Inflammatory macrophage treated with lipopolysaccharide for 4 hours (primary cell): ENCODE measurements around the gene PPIA.
"Not testable (repeated sequence)": the region's sequence is repeated elsewhere in the genome, so short reads cannot be mapped to it uniquely, and the experiment has no call there.

Source experiments
- DNase-seq: peaks from one replicate; pipeline ENCODE4 v3.0.0-alpha.2; 2020

PPIA gene

DNA sequence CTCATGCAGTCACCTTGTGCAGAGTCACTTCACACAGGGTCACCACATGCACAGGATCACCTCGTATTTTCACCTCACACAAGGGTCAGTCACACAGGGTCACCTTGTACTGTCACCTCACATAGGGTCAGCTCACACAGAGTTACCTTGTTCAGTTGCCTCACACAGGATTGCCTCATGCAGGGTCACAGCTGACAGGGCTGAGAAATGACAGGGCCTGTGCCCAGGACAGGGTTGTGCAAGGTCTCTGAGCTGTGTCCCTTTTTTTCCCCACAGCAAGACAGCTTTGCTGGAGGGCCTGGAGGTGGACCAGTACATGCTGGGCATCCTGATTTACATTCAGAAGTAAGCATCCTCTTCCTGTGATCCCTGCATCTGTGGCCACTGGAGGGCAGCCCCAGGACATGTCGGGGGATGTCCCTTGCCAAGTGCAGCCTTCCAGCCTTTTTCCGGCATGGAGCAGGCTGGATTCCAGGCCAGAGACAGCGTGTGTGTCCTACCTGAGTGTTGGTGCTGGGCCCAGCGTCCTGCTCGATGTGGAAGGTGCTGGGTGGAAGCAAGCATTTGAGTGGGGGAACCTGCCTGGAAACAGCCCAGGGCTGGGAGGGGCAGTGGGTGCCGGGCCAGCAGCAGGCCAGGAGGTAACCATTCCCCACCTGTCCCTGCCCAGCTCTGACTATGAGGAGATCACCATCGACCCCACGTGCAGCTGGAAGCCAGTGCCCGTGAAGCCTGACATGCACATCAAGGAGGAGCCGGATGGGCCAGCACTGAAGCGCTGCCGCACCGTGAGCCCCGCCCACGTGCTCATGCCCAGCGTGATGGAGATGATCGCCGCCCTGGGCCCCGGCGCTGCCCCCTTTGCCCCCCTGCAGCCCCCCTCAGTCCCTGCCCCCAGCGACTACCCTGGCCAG, 31.6 kb upstream of the PPIA start:
- no peak for DNase-seq

DNA sequence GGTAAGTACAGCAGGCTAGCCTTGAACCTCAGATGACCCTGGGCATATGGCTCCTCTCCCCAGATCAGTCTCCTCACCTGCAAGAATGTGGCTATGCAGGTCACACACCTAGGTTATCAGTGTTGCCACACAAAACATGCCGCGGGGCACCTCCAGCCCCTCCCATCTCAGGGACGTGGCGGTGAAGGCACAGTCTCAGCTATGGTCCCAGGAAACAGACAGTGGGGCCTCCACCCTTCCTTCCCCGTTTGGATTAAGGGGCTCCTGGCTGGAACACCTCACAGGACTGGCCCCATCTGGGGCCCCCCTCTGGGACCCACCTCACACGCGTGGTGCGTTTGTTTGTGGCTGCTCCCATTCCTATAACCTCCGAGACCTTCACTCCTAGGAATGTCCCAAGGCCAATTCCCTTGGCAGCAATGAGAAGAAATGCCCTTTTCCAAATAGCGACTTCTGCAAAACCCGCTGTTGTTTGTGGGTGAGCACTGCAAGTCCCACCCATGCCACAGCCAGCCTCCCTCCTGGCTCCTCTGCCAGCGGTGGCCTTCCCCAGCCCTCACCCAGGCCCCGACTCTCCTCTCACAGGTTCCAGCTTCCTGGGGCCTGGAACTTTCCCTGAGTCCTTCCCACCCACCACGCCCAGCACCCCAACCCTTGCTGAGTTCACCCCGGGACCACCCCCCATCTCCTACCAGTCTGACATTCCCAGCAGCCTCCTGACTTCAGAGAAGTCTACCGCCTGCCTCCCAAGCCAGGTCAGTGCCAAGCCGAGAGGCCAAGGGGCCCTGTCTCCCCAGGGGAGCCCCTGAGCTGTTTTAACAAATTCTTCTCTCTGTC, 30.7 kb upstream of the PPIA start:
- no peak for DNase-seq

DNA sequence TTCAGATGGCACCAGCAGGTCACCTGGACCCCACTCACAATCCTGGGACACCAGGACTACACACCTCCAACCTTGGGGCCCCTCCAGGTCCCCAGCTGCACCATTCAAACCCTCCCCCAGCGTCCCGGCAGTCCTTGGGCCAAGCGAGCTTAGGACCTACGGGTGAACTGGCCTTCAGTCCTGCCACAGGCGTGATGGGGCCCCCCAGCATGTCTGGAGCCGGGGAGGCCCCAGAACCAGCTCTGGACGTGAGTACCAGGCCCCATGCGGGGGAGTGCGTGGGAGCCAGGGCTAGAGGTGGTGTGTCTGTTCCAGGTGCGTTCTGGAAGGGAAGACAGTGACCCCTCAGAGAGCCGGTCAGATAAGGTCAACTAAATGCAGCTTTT, 30.1 kb upstream of the PPIA start:
- DNase-seq: no peak

DNA sequence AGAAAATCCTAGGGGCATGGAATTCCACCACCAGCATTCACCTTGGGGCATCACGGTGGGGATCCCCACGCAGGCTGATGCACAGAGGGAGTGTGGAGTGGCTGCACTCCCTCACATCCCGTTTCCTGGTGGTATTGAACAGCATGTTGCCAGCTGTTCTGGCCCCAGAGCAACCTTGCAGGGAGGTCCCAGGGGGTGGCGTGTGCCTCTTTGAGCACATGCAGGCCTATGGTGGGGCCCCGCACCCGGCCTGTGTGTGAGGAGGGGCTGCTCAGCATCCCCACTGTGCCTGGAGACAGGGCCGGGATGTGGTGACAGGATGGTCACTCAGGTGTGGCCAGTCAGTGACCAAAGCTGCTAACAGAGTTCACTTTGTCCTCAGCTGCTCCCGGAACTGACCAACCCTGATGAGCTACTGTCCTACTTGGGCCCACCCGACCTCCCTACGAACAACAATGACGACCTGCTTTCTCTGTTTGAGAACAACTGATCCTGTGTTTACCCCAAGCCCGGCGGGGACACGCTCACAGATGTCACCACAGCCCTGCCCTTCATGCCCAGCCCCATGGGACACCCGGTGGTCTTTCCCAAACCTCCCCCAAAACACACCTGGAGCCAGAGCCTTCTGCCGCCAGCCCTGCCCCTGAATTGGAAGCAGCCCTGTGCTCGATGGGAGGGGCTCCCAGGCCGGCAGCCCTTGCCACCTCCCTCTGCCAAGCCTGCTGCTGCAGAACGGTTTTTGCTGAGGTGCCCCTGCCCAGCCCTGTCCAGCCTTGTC, 29.2 kb upstream of the PPIA start:
- DNase-seq: no peak

- no peak for DNase-seq
Measured at GRCh38 chr7:44767912-44768627, 28.4 kb upstream of the PPIA start.

DNA sequence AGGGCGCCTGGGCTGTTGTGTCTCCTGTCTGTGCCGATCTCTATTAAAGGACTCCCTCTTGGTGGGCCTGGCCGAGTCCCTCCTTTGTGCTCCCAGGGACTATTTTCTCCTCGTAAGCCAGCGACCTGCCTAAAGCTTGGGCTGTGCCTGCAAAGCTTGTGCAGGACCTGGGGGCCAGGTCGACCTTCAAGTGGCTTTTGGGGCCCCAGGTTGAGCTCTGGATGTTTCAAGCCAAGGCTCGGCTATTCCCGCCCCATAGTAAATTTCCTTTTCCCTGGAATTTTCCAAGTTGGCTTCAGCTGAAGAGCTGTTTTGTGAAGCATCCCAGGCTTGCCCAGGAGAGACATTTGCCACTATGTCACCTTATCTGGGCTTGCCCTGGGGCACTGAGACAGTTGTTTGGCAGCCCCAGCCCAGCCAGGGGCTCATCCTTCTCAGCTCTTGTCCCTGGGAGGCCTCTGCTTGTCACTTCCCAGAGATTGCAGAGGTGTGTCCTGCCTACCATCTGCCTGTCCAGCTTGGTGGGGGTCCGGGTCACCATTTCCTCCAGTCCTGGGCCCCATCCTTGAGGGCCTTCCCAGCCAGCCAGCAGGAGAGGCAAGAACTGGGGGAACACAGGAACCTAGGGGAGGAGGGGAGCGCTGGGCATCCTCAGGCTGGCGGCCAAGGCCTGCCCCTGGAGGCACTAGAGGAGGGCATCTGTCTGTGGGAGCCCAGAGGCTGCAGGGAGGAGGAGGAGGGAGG, 27.7 kb upstream of the PPIA start:
- DNase-seq: no peak

GRCh38 chr7:44769376-44769775, 27.1 kb upstream of the PPIA start:
- no peak for DNase-seq

- peak; percentile 75 for DNase-seq
Measured at GRCh38 chr7:44769776-44770294, 26.6 kb upstream of the PPIA start.

GRCh38 chr7:44771358-44771757, 25.1 kb upstream of the PPIA start:
- no peak for DNase-seq

GRCh38 chr7:44772440-44772839, 24.0 kb upstream of the PPIA start:
- DNase-seq: no peak

GRCh38 chr7:44772867-44773266, 23.6 kb upstream of the PPIA start:
- no peak for DNase-seq

- not testable (repeated sequence) for DNase-seq
Measured at GRCh38 chr7:44774486-44774885, 22.0 kb upstream of the PPIA start.

- no peak for DNase-seq
Measured at GRCh38 chr7:44775383-44776107, 20.9 kb upstream of the PPIA start.

DNA sequence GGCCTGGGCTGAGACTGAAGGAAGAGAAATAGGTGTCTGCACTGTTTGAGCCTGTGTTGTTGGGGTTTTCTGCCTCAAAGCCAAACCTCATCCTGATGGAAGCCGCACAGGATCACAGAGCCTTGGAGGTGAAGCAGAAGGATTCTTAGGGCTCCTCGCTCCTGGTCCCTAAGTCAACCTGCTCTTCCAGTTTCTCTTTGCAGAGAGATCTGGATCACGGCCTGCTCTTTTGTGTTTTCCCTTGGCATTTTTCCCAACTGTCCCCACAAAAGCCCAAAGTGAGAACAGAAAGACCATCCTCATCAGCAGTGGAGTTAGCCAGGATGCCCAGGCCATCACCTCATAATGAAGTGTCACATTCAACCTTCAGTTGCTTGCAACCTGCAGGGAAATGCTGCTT, 20.3 kb upstream of the PPIA start:
- DNase-seq: no peak

DNA sequence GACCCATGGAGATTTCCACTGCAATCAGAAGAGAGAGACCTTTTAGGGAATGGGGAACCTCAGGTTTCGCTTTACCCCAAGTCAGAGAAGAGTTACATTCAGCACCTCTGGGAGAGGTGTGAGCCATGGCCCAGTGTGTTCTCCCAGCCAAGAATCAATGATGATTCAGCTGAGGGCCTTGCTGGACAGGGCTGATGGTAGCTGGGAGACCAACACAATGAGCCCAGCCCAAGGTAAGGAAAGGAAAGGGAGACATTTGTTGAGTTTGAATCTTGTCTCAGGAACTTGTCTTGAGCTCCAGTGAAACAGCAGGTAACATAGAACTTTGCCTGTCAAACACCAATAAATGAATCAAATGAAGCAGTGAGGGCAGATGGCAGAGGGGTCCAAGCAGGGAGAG, 14.0 kb upstream of the PPIA start:
- DNase-seq: no peak

GRCh38 chr7:44783407-44783806, 13.1 kb upstream of the PPIA start:
- no peak for DNase-seq

- no peak for DNase-seq
Measured at GRCh38 chr7:44784364-44784763, 12.1 kb upstream of the PPIA start.

DNA sequence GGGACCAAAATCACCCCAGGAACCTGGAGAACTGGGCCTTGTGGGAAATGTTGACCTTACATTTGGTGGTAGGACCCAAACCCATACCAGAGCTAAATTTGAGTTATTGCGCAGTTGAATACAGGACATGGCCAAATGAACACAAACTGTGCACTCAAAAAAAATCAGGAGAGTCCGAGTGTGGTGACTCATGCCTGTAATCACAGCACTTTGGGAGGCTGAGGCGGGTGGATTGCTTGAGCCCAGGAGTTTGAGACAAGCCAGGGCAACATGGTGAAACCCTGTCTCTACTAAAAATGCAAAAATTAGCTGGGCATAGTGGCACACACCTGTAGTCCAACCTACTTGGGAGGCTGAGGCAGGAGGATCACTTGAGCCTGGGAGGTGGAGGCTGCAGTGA, 11.3 kb upstream of the PPIA start:
- DNase-seq: not testable (repeated sequence)

GRCh38 chr7:44787041-44787440, 9.4 kb upstream of the PPIA start:
- DNase-seq: no peak

- no peak for DNase-seq
Measured at GRCh38 chr7:44787762-44788161, 8.7 kb upstream of the PPIA start.

- no peak for DNase-seq
Measured at GRCh38 chr7:44789990-44790389, 6.5 kb upstream of the PPIA start.
